ENCODE results near the gene GATA5.

- TF ChIP-seq CTCF (IDR thresholded peaks at IDR 0.05) (no peak), POLR2AphosphoS5 (IDR thresholded peaks at IDR 0.05) (no peak), POLR2A (IDR thresholded peaks at IDR 0.05; ENCODE audit: low read depth) (no peak)
Measured at GRCh38 chr20:62495749-62496567, 20.2 kb upstream of the GATA5 start.

Data from esophagus muscularis mucosa (tissue), 3 donors.